ENCODE results near the gene FGF1.
A peak's percentile ranks its signal among the peaks of the same experiment; 100 is the strongest.

FGF1 gene

GRCh38 chr5:142602720-142603245, 83.1 kb downstream of the FGF1 start:
- TF ChIP-seq POLR2A (IDR thresholded peaks at IDR 0.05; ENCODE audit: extremely low read depth, insufficient read length) (no peak), MAX (IDR thresholded peaks at IDR 0.05; ENCODE audit: low read depth, low read length) (no peak), MYC (IDR thresholded peaks at IDR 0.05; ENCODE audit: low read depth, low read length) (no peak), CTCF (IDR thresholded peaks at IDR 0.05; ENCODE audit: low read depth, low read length) (no peak)
- no peak for DNase-seq (ENCODE audit: low read depth)
- H3K4me3 ChIP-seq (ENCODE audit: low read depth, low read length): no peak overlapping the region

- DNase-seq (ENCODE audit: low read depth): peak; percentile 25
- TF ChIP-seq CTCF (IDR thresholded peaks at IDR 0.05; ENCODE audit: low read depth, low read length) (peak; percentile 36), MAX (IDR thresholded peaks at IDR 0.05; ENCODE audit: low read depth, low read length) (no peak)
These were observed 84.5 kb downstream of the FGF1 start for GRCh38 chr5:142601432-142601831.

DNA sequence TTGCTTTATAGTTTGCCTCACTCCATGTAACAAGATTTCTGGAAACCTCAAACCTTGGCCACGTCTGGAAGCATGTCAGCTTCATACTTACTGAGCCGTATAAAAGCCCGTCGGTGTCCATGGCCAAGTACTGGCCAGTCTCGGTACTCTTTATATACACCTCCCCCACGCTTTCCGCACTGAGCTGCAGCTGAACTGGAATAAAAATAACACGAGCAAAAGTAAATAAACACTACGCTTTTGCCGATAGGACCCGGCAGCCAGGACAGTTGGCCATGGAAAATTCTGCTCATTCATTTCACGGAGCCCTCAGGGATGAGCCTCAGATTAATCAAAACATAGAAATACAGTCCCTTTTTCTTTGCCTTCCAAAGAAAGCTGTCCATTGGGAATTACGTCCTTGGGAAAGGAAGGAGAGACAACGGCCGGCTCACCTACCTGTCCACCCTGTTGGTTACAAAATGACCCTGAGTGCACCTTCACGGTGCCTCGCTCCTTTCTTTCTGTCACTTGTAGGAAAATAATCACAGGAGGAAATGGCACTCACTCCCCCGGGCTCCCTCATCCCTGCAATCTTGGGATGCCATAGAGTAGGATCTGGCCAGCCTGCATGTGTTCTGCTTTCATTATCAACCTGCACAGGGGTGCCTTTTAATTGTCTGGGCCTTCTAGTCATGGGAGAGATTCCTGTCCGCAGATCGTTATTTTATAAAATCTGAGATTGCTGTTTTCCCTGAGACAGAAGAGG, 85.1 kb downstream of the FGF1 start:
- TF ChIP-seq MYC (IDR thresholded peaks at IDR 0.05; ENCODE audit: low read depth, low read length) (no peak), CTCF (IDR thresholded peaks at IDR 0.05; ENCODE audit: low read depth, low read length) (no peak), MAX (IDR thresholded peaks at IDR 0.05; ENCODE audit: low read depth, low read length) (no peak), POLR2A (IDR thresholded peaks at IDR 0.05; ENCODE audit: extremely low read depth, insufficient read length) (no peak)
- no peak for DNase-seq (ENCODE audit: low read depth)
- no peak overlapping the region for H3K4me3 ChIP-seq (ENCODE audit: low read depth, low read length)

More at GRCh38 chr5:142601432-142601831, 84.5 kb downstream of the FGF1 start:
- no peak overlapping the region for H3K4me3 ChIP-seq (ENCODE audit: low read depth, low read length)

- no peak overlapping the region for H3K4me3 ChIP-seq (ENCODE audit: low read depth, low read length)
- TF ChIP-seq POLR2A (IDR thresholded peaks at IDR 0.05; ENCODE audit: extremely low read depth, insufficient read length) (no peak), CTCF (IDR thresholded peaks at IDR 0.05; ENCODE audit: low read depth, low read length) (no peak), MAX (IDR thresholded peaks at IDR 0.05; ENCODE audit: low read depth, low read length) (no peak), MYC (IDR thresholded peaks at IDR 0.05; ENCODE audit: low read depth, low read length) (no peak)
- no peak for DNase-seq (ENCODE audit: low read depth)
These were observed 85.8 kb downstream of the FGF1 start for GRCh38 chr5:142600092-142600491.

DNA sequence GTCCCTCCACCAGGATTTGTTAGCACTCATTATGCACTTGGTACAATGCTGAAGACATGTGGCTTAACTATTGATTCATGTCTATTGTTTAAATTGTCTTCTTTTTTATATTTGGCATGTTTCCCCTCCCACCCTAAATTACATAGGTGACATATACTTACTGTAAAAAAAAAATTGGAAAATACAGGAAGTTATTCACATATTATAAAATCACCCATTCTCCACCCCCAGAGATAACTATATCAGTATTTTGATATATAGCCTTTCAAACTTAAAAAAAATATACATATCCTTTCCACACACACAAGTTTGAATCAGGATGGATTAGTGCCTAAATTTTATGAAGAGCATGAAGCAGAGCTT, 87.6 kb downstream of the FGF1 start:
- DNase-seq (ENCODE audit: low read depth): no peak
- no peak overlapping the region for H3K4me3 ChIP-seq (ENCODE audit: low read depth, low read length)
- TF ChIP-seq MAX (IDR thresholded peaks at IDR 0.05; ENCODE audit: low read depth, low read length) (no peak), POLR2A (IDR thresholded peaks at IDR 0.05; ENCODE audit: extremely low read depth, insufficient read length) (no peak), MYC (IDR thresholded peaks at IDR 0.05; ENCODE audit: low read depth, low read length) (no peak), CTCF (IDR thresholded peaks at IDR 0.05; ENCODE audit: low read depth, low read length) (no peak)
